NK-92 treated with Interleukin-12 subunit alpha and Interleukin-12 subunit beta, amount 100 ng/mL, for 24 hours (cell line): ENCODE measurements around the gene PON3.

Experiments
- DNase-seq: peaks from one replicate; lab custom pipeline; 2025; lab: John Stamatoyannopoulos, UW

PON3 gene

GRCh38 chr7:95340491-95340890 lies 55.7 kb downstream of the PON3 start:
- DNase-seq: no peak

DNA sequence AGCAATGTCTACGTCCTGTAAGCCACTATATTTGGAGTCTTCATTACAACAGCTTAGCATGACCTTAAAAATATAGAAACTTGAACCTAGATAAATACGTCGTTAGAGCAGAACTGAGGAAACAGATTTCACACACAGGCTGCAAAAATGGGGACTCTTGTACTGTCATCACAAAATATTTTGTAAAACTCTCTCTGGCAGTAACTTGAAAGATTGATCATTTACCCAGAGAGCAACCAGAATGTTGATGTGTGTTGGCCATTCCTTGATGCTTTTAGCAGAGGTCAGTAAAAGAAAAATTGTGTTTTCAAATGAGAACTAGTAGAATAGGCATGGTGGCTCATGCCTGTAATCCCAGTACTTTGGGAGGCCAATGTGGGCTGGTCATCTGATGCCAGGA lies 57.3 kb downstream of the PON3 start:
- no peak for DNase-seq

DNA sequence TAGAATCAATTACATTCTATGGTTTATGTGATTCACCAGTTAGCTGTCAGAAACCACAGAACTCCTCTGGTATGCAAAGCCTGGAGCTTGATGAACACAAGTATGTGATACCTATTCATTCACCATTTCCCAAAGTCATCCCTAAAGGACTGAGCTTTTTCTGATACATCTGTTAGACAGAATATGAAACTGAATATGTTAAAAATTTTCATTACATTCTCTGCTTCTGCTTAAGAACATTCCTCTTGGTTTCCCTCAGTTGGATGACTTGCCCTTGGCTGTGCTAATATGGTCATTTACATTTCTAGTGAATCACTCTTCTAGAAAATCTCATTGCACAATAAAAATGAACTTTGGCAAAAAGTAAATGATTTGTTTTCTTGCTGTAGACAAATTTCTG lies 61.1 kb downstream of the PON3 start:
- DNase-seq: no peak

DNA sequence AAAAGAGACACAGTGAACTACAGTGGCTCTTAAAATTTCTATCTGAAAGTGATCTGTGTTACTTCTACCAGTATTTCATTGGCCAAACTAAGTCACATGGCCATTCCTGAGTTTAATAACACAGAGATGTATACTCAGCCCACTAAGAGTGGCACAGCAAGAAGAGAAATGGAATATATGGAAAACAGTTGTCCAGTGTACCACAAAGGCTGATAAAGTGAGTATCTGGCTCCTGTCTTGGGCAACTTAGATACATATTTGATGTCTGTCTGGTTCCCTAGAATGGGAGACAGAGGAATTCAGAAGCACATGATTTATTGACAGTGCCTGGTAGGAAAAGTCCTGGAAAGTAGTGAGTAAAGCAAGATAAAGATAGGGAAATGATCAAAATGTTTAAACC lies 61.7 kb downstream of the PON3 start:
- no peak for DNase-seq

GRCh38 chr7:95330961-95331337 lies 65.2 kb downstream of the PON3 start:
- DNase-seq: no peak

DNA sequence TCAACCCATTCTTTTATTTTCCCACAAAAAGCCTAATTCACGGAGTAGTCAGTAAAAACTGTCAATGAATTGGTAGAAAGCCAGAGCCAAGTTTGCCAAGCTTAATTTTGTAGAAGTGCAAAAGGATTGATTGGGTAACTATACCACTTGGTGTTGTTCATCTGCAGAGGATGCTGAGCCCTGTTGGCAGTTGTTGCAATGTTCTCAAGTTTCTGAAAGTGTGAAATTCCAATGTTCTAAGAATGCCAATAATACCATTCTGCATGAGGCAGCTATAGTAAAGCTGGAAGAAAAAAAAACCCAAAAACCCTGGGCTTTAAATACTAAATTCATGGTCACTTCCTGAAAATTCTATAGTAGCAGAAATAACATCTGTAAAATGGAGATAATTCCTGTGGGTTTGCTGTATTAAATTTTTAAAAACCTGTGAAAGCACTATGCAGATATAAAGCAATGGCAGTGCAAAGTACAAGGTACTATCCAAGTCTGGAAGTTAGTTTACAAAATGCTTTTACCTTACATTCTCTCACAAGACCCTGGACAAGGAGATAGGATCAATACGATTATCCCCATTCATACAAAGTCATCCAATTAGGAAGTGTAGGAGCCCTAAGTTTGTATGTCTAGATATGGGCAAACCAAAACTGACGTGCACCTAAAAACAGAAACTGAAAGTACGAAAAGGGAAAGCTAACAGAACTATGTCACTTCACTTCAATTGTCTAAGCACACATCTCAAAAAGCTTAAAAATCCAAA lies 65.8 kb downstream of the PON3 start:
- DNase-seq: no peak

GRCh38 chr7:95327356-95327755 lies 68.8 kb downstream of the PON3 start:
- no peak for DNase-seq

DNA sequence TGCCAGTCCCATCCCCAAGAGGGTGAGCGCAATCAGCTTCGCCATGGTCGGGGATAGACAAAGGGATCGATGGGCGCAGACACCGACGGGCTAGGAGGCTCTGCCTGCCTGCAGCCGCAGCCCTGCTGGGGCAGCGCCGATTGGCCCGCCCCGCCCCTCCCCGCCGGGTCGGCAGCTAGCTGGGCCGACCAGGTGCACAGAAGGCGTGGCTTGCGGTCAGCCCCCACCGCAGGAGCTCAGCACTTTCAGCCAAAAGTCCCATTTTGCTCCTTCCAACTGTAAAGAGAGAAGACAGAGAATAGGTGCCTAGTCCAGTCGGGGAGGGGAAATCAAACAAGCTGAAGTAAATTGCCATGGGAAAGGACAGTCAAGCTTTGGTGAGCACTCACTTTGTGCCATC lies 71.7 kb downstream of the PON3 start, which contains the start of gene PON1:
Gene PON1 (minus strand): TSS at position 102 of the 400 bp plus-strand sequence. CDS start 57 bp downstream, at position 45.
- DNase-seq: no peak

- no peak for DNase-seq
Observed at GRCh38 chr7:95323410-95324129, 72.6 kb downstream of the PON3 start.

- DNase-seq: no peak
Observed at GRCh38 chr7:95322854-95323253, 73.3 kb downstream of the PON3 start.

- DNase-seq: no peak
Observed at GRCh38 chr7:95322396-95322795, 73.8 kb downstream of the PON3 start.

DNA sequence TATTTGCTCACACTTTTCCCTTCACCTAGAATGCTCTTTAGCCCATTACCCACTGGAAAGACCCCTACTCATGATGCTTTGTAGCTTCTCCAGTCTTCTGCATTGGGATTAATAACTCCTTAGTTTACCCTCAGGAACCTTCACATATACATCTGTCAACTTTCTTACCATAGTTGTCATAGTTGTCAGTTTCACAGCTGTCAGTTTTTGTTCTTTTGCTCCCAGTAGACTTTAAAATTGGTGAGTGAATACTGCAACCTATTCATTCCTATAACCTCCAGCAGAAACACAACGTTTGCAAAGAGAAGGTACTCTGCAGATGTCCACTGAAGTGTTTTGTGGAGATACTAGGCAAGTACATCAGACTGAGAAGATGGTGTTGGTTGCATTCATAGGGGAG lies 74.5 kb downstream of the PON3 start:
- DNase-seq: no peak

DNA sequence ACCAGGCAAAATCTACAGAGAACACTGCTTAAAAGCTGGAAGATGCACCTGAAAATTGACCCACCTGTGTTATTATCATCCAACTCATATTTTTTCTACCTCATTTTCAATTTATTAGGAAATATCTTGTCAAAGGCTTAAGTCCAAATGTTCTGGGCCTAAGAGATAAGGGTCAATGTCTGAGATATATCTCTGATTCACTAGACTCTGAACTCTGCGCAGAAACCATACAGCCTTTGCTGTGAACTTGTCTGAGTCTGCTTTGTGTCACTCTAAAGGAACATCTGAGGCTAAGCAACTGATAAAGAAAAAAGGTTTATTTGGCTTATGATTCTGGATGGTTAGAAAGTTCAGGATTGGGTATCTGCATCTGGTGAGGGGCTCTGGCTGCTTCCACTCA lies 75.5 kb downstream of the PON3 start:
- DNase-seq: no peak

DNA sequence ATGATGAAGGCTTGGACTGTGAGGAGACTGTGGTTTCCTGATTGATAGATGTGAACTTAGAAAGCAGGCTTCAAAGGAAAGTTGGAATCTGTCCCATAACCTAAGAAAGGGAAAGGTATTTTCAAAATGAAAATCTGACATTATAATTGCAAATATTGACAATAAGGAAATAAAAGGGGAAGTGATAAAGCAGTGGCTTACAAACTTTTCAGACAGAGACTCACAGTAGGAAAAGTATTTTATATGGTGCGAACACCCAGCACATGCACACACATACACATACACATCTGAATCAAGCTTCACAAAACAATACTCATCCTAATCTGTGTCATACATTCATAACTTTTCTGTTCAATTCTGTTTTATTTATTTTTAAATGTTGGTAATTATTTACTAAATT lies 76.6 kb downstream of the PON3 start:
- DNase-seq: no peak

GRCh38 chr7:95318501-95319100 lies 77.6 kb downstream of the PON3 start:
- no peak for DNase-seq

DNA sequence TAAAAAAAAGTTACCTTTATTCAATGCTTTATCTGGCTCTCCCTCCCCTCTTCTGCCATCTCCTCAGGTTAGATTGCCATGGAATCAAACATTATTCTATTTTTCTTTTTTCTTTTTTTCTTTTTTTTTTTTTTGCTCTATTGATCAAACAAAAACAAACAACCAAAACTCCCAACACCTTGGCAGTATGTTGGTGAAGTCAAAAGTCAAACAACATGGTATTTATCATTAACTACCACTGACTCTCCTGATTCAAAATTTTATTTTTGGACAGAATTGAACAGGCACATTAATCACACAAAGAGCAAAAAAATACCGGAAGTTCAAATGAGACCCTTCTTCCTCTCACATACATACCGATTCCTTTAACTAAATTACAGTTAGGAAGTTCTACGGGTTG lies 78.2 kb downstream of the PON3 start:
- DNase-seq: no peak

GRCh38 chr7:95317546-95317945 lies 78.6 kb downstream of the PON3 start:
- DNase-seq: no peak

- DNase-seq: no peak
Observed at GRCh38 chr7:95316588-95316987, 79.6 kb downstream of the PON3 start.

- no peak for DNase-seq
Observed at GRCh38 chr7:95312561-95312960, 83.6 kb downstream of the PON3 start.

DNA sequence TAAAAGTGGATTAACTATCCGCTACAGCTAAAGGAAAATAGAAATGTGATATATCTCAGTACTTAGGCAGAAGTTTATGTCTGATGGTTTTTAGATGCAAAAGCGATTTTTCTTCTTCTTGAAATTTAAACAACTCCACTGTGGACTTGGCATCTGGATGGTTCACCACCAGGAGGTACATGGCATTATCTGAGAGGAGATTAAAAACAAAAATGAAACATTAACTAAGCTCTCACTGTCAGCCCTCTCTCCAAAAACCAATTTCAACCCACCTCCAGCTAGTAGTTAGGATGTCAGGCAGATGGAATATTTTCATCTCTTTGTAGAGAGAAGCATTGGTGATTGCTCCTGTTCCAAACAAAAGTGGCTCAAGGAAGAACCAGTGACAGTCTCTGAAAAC lies 84.8 kb downstream of the PON3 start:
- DNase-seq: no peak

- DNase-seq: no peak
Observed at GRCh38 chr7:95309951-95310350, 86.2 kb downstream of the PON3 start.
